GM21526 (cell line): ENCODE measurements around the gene TMEM178A.

Source experiments
- ATAC-seq: cut with Tn5 transposase; IDR thresholded peaks from one replicate; pipeline ENCODE4 v1.9.1; 2021; ENCODE audit warnings: moderate library complexity; ENCODE audit not compliant: unreplicated experiment, low FRiP score

TMEM178A gene

GRCh38 chr2:39735648-39736047 is 69.9 kb downstream of the TMEM178A start:
- ATAC-seq = no peak

- ATAC-seq = no peak
Observed at GRCh38 chr2:39736640-39737039, 70.9 kb downstream of the TMEM178A start.

DNA sequence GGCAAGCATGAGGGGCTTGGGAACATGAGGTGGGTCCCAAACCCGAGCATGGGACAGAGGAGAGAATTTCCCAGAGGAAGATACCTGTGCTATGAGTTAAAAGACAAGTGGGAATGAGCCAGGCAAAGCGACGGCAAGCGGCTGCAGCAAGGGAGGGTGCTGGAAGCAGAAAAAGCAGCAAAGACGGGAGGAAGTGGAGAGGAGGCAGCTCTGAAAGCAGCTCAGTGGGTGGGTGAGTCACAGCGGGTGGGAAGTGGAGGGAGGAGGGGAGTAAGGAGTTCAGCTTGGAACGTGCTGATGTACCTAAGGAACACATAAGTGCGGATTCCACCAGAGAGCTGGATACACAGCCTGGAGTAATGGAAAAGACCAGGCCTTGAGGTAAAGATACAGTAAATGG is 71.9 kb downstream of the TMEM178A start:
- no peak for ATAC-seq

DNA sequence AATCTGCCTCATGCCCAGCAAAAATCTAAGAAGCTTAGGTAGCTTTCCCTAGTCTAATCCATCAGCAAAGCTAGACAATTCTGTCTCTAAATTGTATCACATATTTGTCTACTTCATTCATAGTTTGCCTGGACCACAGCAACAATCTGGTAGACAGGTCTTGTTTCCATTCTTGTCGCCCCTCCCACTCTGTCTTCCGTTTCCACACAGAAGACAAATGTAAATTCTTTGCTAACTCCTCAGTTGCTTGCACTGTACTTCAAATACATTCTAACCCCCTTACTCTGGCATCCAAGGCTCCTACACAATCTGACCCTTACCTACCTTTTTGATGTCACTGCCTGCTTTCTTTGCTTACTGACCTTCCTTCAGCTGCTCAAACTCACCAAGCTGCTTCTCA is 73.2 kb downstream of the TMEM178A start:
- no peak for ATAC-seq

DNA sequence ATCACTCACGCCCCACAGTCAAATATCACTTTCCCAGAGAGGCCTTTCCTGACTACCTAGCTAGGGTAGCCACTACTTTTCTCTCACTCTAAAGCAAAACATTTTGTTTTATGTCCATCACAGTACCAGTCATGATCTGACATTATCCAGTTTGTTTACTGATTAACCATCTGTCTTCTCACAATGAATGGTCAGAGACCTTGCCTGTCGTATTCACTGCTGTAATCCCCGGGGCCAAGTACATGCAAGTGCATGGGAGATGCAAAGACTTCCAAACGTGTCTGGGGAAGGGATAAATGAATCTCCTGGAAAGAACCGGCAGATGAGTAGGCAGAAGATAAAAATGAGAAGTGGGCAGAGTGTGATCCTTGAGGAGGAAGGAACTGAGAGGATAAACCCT is 73.7 kb downstream of the TMEM178A start:
- ATAC-seq = no peak

- ATAC-seq = no peak
Observed at GRCh38 chr2:39741871-39742270, 76.2 kb downstream of the TMEM178A start.

DNA sequence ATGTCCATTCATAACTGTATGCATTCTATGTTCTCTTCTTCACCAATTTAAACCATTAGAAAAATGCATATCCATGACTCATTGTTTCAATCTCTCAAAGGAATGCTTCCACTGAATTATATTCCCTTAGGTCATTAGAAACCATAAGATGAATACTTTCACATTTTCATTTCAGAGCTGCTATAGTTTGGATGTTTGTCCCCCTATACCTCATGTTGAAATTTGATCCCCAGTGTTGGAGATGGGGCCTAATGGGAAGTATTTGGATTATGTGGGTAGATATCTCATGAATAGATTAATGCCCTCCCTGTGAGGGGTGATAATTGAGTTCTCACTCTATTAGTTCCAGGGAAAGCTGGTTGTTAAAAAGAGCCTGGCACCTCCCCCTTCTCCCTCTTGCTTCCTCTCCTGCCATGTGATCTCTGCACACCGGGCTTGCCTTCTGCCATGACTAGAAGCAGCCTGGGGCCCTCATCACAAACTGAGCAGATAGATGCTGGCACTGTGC is 77.6 kb downstream of the TMEM178A start:
- ATAC-seq = no peak

GRCh38 chr2:39755466-39755865 is 89.7 kb downstream of the TMEM178A start:
- ATAC-seq = no peak

- ATAC-seq = no peak
Observed at GRCh38 chr2:39757156-39757555, 91.4 kb downstream of the TMEM178A start.

GRCh38 chr2:39762448-39762847 is 96.7 kb downstream of the TMEM178A start:
- no peak for ATAC-seq
